Measurements from ENCODE around the gene TMEM98.

Gene TMEM98

GRCh38 chr17:32910769-32911168 lies 17.2 kb upstream of the TMEM98 start:
- Histone ChIP-seq H3K36me3 (no peaks in the 10 kb centered on the region), H3K4me3 (ENCODE audit: low read depth in 1 of 2, low read length in 1 of 2) (no peak overlapping the region), H3K9me3 (no peaks in the 10 kb centered on the region), H3K4me1 (ENCODE audit: control insufficient read depth in 1 of 2, insufficient read depth in 1 of 2, low read depth in 1 of 2, low read length in 1 of 2) (no peaks in the 10 kb centered on the region), H3K27ac (no peak overlapping the region), H3K27me3 (no peaks in the 10 kb centered on the region)
- TF ChIP-seq CTCF (IDR thresholded peaks at IDR 0.05) = no peak

- Histone ChIP-seq H3K27me3 (no peaks in the 10 kb centered on the region), H3K36me3 (no peaks in the 10 kb centered on the region), H3K4me1 (ENCODE audit: control insufficient read depth in 1 of 2, insufficient read depth in 1 of 2, low read depth in 1 of 2, low read length in 1 of 2) (no peaks in the 10 kb centered on the region), H3K27ac (no peak overlapping the region), H3K9me3 (no peaks in the 10 kb centered on the region), H3K4me3 (ENCODE audit: low read depth in 1 of 2, low read length in 1 of 2) (no peak overlapping the region)
- no peak for TF ChIP-seq CTCF (IDR thresholded peaks at IDR 0.05)
These were observed 15.6 kb upstream of the TMEM98 start for GRCh38 chr17:32912218-32912897.

- TF ChIP-seq CTCF (IDR thresholded peaks at IDR 0.05) = no peak
- Histone ChIP-seq H3K36me3 (no peaks in the 10 kb centered on the region), H3K27ac (no peak overlapping the region)
These were observed 14.4 kb upstream of the TMEM98 start for GRCh38 chr17:32913593-32913992.

GRCh38 chr17:32914181-32914580 lies 13.8 kb upstream of the TMEM98 start:
- Histone ChIP-seq H3K4me1 (ENCODE audit: control insufficient read depth in 1 of 2, insufficient read depth in 1 of 2, low read depth in 1 of 2, low read length in 1 of 2) (no peaks in the 10 kb centered on the region), H3K9me3 (no peaks in the 10 kb centered on the region), H3K27me3 (no peaks in the 10 kb centered on the region), H3K36me3 (no peaks in the 10 kb centered on the region), H3K27ac (no peak overlapping the region), H3K4me3 (ENCODE audit: low read depth in 1 of 2, low read length in 1 of 2) (no peak overlapping the region)
- no peak for TF ChIP-seq CTCF (IDR thresholded peaks at IDR 0.05)

More at GRCh38 chr17:32913593-32913992, 14.4 kb upstream of the TMEM98 start:
- no peaks in the 10 kb centered on the region for H3K9me3 ChIP-seq
- no peaks in the 10 kb centered on the region for H3K27me3 ChIP-seq
- no peak overlapping the region for H3K4me3 ChIP-seq (ENCODE audit: low read depth in 1 of 2, low read length in 1 of 2)
- H3K4me1 ChIP-seq (ENCODE audit: control insufficient read depth in 1 of 2, insufficient read depth in 1 of 2, low read depth in 1 of 2, low read length in 1 of 2) = no peaks in the 10 kb centered on the region

GRCh38 chr17:32915245-32915644 lies 12.7 kb upstream of the TMEM98 start:
- H3K4me3 ChIP-seq (ENCODE audit: low read depth in 1 of 2, low read length in 1 of 2) = no peak overlapping the region
- no peaks in the 10 kb centered on the region for H3K9me3 ChIP-seq
- no peaks in the 10 kb centered on the region for H3K36me3 ChIP-seq
- no peak overlapping the region for H3K27ac ChIP-seq
- no peak for TF ChIP-seq CTCF (IDR thresholded peaks at IDR 0.05)
- no peaks in the 10 kb centered on the region for H3K4me1 ChIP-seq (ENCODE audit: control insufficient read depth in 1 of 2, insufficient read depth in 1 of 2, low read depth in 1 of 2, low read length in 1 of 2)
- H3K27me3 ChIP-seq = no peaks in the 10 kb centered on the region
